NK-92 treated with Interleukin-12 subunit alpha and Interleukin-12 subunit beta, amount 100 ng/mL, for 24 hours (cell line): Measurements from ENCODE around the gene GNPTAB.
"Not testable (repeated sequence)": the region's sequence is repeated elsewhere in the genome, so short reads cannot be mapped to it uniquely, and the experiment has no call there.

Experiments used
- DNase-seq: peaks from one replicate; lab custom pipeline; 2025; lab: John Stamatoyannopoulos, UW

GNPTAB gene

DNA sequence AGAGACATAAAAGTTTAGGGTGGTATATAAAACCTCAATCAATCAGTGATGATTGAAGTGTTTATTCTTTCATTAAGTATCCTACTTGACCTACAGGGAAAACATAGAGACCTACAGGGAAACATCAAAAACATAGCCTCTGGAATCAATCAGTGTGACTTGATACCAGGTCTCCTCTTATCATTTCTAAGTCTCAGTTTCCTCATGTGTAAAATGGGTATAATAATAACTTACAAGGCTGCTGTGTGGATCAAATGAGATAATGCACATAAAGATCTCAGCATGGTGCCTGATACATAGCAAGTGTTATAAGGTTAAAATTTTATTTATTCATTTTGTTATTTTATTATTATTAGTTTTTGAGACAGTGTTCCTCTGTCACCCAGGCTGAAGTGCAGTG is 22.2 kb upstream of the GNPTAB start:
- no peak for DNase-seq

DNA sequence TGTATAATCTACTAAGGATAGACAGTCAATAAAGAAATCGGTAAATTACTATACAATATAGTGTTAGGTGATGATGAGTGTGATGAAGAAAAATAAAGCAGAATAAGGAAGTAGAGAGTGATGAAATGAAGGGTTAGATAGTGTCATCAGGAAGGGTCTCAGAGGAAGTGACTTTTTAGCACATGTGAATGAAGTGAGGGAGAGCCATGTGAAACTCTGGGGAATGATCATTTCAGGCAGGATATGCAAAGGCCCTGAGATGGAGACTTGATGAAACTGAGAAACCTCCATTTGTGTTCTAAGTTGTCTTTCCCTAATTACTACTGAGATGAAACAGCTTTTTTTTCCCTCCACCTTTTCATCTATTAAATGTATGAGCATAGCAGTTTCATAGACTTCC is 19.4 kb upstream of the GNPTAB start:
- DNase-seq = no peak

DNA sequence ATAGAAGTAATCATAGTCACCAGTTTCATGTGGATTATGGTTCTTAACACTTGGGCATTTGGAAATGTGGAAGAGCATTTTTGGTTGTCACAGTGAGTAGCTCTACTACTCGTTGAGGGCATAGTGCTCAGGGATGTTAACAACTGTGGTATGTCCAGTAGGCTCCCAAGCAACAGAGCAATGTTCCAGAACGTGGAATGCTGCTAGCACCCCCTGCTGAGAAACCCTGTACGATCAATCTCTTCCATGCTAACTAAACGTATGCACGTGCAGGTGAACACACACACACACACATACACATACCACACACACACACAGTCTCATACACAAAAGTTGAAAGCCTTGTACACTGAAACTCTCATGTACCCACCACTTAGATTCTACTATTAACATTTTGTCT is 16.6 kb upstream of the GNPTAB start:
- no peak for DNase-seq

DNA sequence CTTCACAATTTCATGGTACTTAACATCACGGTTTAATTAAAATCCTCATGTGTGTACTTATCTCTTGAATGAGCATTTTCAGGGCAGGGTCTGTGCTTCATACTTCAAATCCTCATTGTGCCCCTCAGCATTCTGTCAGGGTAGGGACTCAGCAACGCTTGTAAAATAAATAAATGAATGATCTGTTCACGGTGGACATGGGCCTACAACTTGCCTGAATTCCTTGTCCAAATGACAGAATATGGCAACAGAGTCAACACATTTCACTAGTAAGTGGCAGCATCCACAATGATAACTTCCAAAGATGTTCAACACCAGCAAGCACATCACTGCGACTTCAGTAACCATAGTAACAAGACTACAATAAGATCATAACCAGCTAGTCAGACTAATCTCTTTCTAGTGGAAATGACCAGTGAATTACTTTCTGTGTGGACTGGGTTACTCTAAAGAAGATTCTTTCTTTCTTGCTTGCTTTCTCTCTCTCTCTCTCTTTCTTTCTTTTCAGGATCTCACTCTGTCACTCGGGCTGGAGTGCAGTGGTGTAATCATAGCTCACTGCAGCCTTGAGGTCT is 14.5 kb upstream of the GNPTAB start:
- DNase-seq = no peak

DNA sequence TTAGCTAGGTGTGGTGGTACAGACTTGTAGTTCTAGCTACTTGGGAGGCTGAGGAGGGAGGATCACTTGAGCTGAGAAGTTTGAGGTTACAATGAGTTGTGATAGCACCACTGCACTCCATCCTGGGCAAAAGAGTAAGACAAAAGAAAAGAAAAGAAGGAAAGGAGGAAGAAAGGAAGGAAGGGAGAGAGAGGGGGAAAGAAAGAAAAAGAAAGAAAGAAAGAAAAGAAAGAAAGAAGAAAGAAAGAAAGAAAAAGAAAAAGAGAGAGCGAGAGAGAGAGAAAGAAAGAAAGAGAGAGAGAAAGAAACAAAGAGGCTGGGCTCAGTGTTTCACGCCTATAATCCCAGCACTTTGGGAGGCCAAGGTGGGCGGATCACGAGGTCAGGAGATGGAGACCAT is 10.3 kb upstream of the GNPTAB start:
- DNase-seq = no peak

DNA sequence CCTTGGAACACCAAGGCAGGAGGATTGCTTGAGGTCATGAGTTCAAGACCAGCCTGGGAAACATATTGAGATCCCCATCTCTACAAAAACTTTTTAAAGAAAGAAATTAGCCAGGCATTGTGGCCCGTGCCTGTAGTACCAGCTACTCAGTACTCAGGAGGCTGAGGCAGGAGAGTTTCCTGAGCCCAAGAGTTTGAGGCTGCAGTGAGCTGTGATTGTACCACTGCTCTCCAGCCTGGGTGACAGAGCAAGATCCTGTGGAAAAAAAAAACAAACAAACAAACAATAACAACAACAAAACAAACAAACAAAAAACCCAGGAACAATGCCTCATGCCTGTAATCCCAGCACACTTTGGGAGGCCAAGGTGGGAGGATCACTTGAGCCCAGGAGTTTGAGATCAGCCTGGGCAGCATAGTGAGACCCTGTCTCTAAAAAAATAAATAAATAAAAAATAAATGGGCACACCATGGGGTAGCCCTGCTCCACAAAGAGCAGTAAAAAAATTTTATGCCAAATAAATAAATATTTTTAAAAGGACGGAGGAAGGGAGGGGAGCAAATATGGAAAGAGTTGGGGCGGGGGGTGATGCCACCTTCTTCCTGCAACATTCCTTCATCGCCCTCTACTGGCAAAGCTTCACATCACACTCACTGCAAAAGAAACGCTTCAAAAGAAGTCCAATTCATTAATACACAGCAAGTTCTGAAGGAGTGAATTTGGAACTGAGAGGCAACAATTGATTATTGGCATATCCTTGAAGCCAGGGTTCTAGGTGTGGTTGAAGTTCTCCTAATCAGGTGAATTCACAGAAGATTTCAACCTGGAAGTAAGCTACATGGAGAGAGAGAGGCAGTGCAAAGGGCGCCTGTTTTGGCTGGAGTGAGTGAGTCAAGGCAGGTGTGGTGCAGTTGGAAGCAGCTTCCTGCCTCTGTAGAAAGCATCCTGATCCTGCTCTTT is 8.8 kb upstream of the GNPTAB start:
- DNase-seq = peak; percentile 10

DNA sequence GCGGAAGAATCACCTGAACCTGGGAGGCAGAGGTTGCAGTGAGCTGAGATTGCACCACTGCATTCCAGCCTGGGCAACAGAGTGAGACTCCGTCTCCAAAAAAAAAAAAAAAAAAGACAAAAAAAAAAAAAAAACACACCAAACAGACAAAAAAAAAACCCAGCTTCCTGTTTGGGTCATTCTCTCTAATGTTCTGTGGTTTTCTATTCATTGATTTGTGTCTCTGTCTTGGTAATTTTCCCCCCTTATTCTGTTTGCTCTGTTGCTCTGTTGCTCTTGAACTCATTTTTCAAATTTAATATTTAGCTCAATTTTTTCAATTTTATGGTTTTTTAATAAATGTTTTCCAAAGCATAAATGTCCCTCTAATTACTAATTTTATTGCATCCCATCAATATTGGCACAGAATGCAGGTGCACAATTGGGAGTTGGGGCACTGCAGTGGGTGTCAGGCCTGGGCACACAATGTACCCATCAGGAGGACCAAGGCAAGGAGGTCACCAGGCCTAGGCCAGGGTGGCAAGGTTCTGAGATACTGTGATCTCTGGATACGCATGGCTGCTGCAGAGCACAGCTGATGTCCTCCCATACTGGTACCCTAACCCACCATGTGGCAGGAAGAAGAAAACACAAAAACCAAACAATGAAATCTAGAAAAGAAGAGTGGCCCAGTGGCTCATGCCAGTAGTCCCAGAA is 8.0 kb upstream of the GNPTAB start:
- DNase-seq = no peak

DNA sequence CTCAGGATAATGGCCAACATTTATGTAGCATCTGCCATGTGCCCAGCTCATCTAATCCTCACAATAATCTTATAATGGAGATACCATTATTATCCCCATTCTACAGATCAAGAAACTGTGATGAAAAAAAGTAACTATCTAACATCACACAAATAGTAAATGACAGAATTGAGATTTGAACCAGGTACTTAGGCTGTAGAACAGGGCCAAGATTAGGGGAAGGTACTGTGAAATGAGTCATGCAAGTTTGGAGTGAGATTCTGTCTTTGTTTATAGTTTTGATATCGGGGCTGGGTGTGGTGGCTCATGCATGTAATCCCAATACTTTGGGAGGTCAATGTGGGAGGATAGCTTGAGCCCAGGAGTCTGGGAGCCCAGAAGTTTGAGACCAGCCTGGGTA is 1.3 kb upstream of the GNPTAB start:
- no peak for DNase-seq

DNA sequence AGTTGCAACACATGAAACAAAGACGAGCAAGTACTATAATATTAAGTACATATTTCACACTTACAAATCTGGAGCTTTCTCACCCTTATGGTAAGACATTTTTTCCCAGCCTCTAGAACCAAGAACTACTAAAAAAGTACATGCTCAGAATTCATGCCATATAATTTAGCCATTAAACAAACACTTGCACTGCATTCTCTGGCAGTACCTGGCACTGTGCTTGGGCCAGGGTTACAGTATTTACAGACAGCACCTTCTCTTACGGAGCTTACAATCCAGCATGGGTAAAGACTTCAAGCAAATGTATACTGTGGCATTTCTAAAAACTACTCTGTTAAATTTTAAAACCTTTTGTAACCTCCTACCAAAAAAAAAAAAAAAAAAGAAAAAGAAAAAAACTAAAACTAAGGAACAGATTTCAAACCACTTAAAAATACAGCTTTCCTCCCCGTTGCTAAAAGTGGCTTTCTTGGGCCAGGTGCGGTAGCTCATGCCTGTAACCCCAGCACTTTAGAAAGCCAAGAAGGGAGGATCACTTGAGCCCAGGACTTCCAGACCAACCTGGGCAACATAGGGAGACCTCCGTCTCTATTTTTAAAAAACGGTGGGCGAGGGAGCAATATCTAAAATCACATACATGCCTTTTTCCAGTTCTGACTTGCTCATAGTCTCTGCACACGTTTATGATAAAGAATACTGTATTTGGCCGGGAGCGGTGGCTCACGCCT is 956 bp downstream of the GNPTAB start:
- DNase-seq = no peak

DNA sequence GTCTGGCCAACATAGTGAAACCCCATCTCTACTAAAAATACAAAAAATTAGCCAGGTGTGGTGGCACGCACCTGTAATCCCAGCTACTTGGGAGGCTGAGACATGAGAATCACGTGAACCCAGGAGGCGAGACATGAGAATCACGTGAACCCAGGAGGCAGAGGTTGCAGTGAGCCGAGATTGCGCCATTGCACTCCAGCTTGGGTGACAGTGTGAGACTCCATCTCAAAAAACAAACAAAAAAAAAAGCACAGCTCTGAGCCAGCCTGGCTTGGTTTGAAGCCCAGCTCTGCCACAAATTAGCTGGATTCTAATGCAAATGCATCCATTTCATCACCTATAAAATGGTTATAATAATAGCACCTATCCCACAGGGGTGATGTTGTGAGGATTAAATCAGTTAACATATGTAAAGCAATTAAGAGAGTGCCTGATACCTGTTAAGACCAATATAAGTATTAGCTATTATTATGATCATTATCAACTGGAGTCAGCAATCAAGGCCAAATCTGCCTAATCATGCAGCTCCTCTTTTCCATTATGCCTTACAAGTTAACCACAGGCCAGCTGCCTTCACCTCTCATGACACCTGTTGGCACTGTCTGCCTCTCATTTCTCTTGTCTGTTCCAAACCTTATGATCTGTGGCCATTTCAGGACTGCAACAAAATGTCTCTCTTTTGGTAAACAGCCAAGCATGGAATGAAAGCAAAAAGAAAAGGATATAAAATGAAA is 2.1 kb downstream of the GNPTAB start:
- DNase-seq = no peak

DNA sequence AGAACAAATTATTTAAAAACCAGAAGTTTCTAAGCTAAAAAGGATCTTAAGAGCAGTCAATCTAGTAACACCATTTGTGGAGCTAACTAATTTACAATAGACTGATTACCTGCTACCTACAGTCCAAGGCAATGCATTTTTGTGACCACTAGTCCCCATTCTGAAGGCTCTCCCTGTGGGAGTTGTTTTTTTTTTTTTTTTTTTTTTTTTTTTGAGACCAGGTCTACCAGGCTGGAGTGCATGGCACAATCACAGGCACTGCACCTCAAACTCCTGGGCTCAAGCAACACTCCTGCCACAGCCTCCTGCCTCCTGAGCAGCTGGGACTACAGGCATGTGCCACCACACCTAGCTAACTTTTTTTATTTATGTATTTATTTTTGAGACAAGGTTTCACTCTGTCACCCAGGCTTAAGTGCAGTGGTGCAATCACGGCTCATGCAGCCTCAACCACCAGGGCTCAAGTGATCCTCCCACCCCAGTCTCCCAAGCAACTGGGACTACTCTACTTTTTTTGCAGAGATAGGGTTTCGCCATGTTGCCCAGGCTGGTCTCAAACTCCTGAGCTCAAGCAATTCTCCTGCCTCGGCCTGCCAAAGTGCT is 3.9 kb downstream of the GNPTAB start:
- DNase-seq = no peak

DNA sequence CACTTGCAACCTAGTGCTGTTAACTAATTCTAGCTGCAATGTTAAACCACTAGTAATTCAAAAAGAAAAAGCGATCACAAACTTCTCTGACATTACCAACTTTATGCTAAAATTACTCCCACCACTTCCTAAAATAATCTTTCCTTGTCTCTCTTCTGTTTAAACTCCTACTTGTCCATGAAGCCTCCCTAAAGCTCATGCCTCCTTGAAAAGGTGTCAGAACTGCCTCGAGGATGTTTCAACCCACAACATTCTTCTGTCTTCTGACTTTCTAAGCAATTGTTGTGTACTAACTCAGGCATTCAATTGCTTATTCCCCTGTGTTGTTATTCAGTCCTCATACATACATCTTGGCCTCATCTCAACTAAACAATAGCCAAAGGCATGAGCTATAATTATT is 5.9 kb downstream of the GNPTAB start:
- no peak for DNase-seq

DNA sequence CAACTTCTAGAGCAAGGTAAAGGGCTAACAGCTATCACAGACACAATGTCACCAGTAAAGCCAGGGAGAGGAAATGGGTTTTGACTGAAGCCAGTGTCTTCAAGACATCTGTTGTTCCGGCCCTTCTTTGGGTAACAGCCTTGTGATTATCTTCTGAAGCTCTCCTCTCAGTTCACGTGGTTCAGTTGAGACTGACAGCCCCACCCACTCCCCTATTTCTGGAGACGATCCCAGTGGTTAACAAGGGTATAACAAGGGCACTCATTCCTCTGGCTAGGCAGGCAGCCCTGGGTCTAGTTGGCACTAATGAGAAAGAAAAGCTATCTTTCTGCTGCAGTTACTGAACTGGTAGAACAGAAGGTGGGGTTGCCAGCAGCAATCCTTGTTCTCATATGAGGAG is 6.9 kb downstream of the GNPTAB start:
- peak; percentile 18 for DNase-seq

DNA sequence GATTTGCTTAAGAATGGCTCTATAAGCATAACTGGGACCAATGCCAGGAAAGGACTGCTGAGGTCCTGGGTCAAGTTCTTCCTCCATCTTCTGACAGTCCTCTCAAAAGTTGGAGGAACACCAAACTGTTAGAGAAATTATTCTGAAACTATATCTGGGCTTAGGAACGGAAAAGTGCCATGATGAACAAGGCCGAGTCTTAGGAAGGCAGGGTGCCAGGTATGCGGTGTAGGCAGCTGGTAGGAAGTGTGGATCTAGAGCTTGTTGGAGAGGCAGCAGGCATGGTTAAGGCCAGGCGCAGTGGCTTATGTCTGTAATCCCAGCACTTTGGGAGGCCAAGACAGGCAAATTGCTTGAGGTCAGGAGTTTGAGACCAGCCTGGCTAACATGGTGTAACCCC is 7.7 kb downstream of the GNPTAB start:
- DNase-seq = no peak

DNA sequence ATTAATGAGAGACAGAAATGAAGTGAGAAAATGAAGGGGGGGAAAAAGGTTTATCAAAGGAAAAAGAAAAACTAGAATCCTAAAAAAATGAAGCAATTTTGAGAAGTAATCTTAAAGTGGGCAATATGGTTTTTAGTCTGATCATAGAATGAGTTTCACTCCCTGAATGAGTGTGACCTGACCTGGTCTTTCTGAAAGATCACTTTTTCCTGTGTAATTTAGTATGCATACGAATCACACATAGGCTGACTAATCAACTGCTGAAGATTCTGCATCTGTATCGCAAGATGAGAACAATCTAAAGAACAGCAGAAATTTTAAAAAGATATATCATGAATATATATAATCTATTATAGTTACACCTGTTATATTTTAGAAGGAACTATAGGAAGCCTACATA is 11.3 kb downstream of the GNPTAB start:
- DNase-seq = no peak

DNA sequence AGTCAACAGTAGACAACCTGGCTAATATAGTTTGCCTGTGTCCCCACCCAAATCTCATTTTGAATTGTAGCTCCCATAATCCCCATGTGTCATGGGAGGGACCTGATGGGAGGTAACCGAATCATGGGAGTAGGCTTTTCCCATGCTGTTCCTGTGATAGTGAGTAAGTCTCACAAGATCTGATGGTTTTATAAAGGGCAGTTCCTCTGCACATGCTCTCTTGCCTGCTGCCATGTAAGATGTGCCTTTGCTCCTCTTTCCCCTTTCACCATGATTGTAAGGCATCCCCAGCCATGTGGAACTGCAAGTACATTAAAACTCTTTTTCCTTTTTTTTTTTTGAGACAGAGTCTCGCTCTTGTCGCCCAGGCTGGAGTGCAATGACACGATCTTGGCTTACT is 12.1 kb downstream of the GNPTAB start:
- not testable (repeated sequence) for DNase-seq

DNA sequence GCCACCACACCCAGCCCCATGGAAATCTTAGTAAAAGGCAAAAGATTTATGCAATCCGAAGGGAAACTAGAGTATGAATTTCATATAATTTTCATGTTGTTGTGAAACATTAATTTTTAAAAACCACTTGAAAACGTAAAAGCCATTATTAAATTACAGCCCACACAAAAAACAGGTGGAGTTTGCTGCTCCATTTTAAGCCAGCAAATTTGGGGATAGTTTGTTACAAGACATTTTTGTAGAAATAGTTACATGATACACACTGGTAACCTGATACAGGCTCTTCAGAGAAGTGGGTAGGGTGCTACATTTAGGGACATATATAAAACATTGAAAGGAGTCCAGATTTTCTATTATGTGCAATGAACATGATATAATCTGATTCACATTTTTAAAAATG is 17.6 kb downstream of the GNPTAB start:
- DNase-seq = no peak

DNA sequence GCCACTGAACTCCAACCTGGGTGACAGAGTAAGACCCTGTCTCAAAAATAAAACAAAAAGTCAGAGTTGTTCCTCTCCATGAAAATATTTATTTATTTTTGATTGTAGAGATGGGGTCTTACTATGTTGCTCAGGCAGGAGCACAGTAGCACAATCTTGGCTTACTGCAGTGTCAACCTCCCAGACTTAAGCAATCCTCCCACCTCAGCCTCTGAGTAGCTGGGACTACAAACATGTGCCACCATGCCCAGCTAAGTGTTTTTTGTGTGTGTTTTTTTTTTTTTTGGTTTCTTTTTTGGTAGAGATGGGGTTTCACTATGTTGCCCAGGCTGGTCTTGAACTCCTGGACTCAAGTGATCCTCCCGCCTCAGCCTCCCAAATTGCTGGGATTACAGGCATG is 18.0 kb downstream of the GNPTAB start:
- not testable (repeated sequence) for DNase-seq

DNA sequence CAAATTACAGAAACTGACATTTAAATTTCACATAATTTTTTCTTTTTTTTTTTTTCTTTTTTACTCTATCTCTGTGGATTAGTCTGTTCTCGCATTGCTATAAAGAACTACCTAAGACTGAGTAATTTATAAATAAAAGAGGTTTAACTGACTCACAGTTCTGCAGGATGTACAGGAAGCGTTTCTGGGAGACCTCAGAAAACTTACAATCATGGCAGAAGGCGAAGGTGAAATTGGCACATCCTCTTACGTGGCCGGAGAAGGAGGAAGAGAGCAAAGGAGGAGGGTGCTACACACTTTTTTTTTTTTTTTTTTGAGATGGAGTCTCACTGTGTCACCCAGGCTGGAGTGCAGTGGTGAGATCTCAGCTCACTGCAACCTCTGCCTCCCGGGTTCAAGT is 19.4 kb downstream of the GNPTAB start:
- not testable (repeated sequence) for DNase-seq

DNA sequence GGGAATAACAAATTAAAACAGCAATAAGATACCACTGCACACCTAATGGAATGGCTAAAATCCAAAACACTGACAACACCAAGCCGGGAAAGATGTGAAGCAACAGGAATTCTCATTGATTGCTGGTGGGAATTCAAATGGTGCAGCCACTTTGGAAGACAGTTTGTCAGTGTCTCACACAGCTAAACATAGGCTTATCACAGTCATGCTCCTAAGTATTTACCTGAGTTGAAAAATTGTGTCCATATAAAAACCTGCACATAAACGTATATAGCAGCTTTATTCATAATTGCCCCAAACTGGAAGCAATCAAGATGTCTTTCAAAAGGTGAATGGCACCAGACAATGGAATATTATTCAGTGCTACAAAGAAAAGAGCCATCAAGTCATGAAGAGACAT is 21.6 kb downstream of the GNPTAB start:
- no peak for DNase-seq

DNA sequence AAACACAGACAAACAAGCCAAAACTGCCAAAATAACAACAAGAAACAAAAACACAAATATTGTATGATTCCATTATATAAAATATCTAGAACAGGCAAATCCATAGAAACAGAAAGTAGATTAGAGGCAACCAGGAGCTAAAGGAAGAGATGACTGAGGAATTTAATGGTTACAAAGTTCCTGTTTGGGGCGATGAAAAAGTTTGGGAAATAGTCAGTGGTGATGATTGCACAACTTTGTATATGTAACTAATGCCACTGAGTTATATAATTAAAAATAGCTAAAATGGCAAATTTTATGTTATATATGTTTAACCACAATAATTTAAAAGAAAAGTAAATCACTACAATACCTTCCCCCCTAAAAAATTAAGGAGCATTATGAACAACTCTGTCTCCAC is 24.5 kb downstream of the GNPTAB start:
- DNase-seq = no peak
